Lower leg skin (tissue), 4 donors: Measurements from ENCODE around the gene NBPF1. TPM values are rescaled to one million over a fixed set of nuclear protein-coding genes. Genes with fewer than 3 reads are reported as not detected.
"Not testable (repeated sequence)": the region's sequence is repeated elsewhere in the genome, so short reads cannot be mapped to it uniquely, and the experiment has no call there.

Experiments used
- DNase-seq, 2 donors: peaks; one replicate each; pipeline ENCODE4 v3.0.0-alpha.2; 2019; ENCODE audit warnings: low spot score in 2 of 2
- H3K4me3 ChIP-seq: fragments of 200-600 bp; sonication (generic); 2 replicates; pipeline ENCODE4 v1.5.1; 2017; ENCODE audit warnings: mild to moderate bottlenecking, low read depth; ENCODE audit not compliant: poor library complexity, severe bottlenecking
- POLR2A ChIP-seq, 2 donors: fragments of 450-650 bp; IDR thresholded peaks; one replicate each; pipeline ENCODE4 v1.6.1; 2016 to 2017; ENCODE audit warnings: antibody characterized with exemption in 2 of 2, mild to moderate bottlenecking in 1 of 2, moderate library complexity in 1 of 2
- WGBS, 2 donors: methylation state at CpG; one replicate each; pipeline ENCODE4 v1.1.5; 2018; 5-methylcytosine and 5-hydroxymethylcytosine counted together
- intact Hi-C: fragments of 100-400 bp; cut with DNase I; formaldehyde crosslinking; loops from one replicate; pipeline ENCODE4 v1.15.0; 2023; ENCODE audit warnings: low total_unique reads
- total RNA-seq, 4 donors: library from RNA; depleted of rRNA; stranded (reverse); fragments of >200 nt; gene quantifications; one replicate each; pipeline ENCODE4 v1.1.0, GENCODE V29; 2016
- TF ChIP-seq, protein P1 (sequence below), 3 donors: fragments of 450-650 bp; IDR thresholded peaks; one replicate each; pipeline ENCODE4 v1.5.1; 2016; ENCODE audit warnings: antibody characterized with exemption in 3 of 3, mild to moderate bottlenecking in 3 of 3, moderate library complexity in 2 of 3

Gene NBPF1
- total RNA-seq, 4 donors from 2014 or later = 8.2 to 19.8 (median 14.7) TPM

DNA sequence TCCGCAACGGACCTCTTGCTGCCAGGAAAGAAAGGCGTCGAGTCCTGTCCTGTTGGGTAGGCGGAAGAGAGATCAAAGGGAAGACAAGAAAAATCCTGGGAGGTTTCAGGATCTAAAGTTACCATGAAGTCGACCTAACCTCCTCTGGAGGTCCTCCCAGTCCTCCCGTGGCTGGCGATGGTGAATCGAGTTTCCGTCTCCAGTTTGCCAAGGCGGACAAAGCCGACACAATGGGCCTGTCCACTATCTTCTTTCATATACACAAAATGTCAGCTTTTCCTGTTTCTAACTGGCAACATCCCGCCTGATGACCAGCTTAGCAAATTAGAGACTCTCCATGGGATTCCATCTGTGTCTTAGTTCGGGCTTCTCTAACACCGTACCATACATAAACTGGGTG is 76.6 kb downstream of the NBPF1 start:
- H3K4me3 ChIP-seq, intact Hi-C loops, DNase-seq: not testable (repeated sequence)
- 84 to 86% methylated on average over 15 of the region's 15 CpGs for WGBS, 2 donors

DNA sequence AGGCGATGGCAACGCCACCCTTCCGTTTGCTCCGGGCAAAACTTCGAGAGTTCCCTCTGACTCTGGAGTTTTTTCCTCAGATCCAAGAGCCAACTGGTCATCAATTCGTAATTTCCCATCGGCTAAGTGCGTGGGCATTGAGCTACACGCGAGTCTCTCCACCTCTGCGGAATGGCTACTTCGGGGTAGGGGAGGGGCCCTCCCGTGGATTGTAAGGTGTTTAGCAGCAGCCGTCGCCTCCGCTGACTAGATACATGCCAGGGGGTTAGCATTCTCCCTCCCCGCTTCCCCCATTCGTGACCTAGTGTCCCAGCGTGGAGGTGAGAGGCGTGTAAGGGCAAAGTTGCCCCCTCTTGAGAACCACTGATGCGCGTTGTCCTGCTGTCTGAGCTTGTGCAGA is 77.5 kb downstream of the NBPF1 start:
- intact Hi-C loops, DNase-seq, H3K4me3 ChIP-seq: not testable (repeated sequence)
- WGBS, 2 donors = 56 to 61% methylated on average over 17 to 22 of the region's 22 CpGs

DNA sequence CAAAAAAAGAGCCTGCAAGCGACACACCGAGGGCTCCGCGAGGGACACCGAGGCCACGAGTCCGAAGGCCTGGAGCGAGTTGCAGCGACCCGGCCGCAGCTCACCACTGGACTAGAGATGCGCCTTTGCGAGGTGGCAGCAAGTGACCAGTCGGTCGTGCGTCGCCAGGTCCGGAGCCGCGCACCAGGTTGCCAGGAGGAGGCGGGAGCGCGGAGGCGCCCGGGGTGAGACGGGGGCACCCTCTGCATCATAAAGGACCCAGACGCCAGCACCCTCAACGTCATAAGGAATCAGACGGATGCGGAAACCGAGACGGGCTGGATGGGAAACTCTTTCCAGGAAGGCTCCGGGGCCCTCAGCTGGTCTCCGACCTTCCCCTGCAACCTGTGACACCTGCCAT is 77.9 kb downstream of the NBPF1 start:
- H3K4me3 ChIP-seq, intact Hi-C loops, DNase-seq: not testable (repeated sequence)
- 13 to 33% methylated on average over 18 to 25 of the region's 34 CpGs for WGBS, 2 donors

DNA sequence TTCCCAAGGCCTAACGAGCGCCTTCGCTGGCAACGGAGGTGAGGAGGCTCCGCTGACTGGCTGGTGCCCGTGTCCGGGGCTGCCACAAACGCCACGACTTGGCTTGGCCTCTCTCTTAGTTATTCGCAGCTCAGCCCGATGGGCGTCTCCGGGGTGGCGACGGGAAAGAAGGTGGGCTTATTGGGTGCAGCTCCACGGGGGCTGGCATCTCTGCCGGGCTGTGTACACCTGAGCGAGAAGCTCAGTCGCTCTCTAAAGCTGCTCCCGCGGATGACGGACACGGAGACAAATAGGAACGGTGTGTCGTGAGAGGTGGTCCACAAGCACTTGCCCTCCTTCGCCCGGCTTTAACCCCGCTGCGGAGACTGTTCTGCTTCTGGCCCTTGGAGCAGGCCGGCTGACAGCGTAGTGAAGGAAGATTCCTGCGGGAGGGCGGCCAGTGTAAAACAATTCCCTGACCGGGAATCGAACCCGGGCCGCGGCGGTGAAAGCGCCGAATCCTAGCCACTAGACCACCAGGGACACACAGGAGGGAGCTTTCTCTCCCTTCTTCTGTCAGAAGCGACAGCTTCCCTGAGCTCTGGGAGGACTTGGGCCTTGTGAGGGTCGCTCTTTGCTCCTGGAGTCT is 78.4 kb downstream of the NBPF1 start:
- H3K4me3 ChIP-seq, intact Hi-C loops: not testable (repeated sequence)
- DNase-seq = peak in 1 of 2 donors; percentile 95
- WGBS, 2 donors = 8 to 13% methylated on average over 23 to 26 of the region's 43 CpGs

DNA sequence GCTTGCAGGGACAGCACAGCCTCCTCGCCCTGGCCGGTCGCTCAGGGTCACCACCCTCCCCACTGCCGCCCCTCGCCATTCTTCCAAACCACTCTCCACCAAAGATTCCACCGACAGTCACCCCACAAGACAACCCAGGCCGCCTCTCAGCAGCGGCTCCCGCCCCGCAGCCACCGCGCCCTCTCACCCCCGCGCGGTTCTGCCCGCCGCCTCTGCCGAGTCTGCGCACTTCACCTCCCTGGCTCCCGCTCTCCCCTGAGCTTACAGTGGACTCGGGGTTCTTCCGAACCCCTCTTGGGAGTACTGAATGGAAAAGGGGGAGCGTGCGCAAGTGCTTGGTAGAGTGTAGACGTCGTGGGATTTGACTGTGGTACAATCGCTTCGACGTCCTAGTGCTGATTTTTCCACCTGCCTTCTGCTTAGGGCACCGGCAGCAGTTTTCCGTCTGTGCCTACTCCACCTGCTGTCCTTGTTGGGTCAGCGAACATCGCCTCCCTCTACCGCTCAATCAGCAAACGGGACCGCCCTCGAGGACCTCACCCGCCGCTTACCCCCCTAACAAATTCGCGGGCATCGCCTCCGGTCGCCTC is 79.0 kb downstream of the NBPF1 start:
- DNase-seq, intact Hi-C loops, H3K4me3 ChIP-seq: not testable (repeated sequence)
- WGBS, 2 donors = 9 to 20% methylated on average over 30 to 42 of the region's 44 CpGs

DNA sequence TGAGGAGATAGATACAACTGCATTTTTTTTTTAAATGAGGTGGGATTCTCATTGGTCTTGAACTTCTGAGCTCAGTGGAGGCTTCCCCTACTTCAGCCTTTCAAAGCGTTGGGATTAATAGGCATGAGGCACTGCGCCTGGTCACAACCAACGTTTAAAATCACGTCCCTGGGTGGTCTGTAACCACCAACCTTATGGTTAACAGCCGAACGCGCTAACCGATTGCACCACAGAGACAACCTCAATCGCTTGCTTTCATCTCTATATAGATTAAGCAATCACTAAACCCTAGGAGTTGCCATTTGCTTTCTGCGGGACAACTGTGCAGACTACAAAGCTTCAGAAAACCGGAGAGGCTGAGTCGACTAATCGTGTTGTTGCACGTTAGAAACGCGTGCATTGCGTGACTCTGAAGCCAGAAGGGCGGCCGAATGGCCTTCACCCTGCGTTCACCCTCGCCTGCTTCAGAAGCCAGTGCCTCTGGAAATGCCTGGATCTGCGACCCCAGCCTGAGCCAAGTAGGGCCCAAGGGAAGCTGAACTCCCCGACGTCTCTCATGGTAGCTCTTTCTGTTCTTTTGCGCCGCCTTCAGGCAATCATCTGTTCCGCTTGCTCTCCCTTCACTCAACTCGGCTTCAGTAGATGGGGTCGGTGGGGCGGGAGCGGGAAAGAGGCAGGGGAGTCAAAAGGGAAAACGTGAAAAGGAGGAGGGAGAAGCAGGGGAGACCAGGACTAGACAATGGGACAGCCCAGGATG is 81.0 kb downstream of the NBPF1 start:
- DNase-seq, H3K4me3 ChIP-seq, intact Hi-C loops: not testable (repeated sequence)
- WGBS, 2 donors = 23 to 32% methylated on average over 32 of the region's 32 CpGs

DNA sequence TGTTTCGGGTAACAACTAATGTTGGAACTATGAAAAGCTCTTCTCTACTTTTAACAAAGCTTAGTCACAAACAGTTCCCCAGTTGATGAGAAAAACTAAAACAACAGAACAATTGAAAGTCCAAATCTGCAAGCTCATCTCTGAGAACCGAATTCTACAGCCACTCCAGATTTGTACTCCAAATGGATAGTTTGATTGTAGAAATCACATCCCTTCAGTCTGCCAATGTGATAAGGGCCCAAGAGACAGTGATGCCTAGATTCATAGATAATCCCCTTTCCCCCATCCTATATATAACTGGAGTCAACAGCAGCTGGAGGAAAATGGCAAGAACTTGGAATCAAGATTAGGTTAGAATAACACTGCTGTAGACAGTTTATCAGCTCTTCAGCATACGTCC is 85.0 kb downstream of the NBPF1 start:
- intact Hi-C loops, H3K4me3 ChIP-seq, DNase-seq: not testable (repeated sequence)
- 87 to 91% methylated on average over 3 of the region's 3 CpGs for WGBS, 2 donors

DNA sequence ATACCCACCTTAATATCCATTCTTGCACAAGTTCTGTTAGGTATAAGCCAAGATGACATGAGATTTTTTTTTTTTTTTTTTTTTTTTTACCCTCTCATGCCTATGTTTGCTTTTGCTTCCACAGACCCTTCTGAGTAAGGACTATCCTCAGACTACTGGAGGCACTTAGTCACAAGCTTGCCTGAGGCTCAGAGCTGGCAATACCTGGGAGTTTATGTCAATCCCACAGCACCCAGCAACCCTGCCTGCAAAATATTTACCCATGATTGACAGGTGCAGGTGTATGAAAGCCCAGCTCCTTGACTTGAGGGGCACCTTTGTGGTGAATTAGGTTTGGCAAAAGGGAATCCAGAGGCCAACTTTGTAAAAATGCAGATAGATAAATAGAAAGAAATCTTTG is 87.6 kb downstream of the NBPF1 start:
- DNase-seq, intact Hi-C loops, H3K4me3 ChIP-seq: not testable (repeated sequence)

DNA sequence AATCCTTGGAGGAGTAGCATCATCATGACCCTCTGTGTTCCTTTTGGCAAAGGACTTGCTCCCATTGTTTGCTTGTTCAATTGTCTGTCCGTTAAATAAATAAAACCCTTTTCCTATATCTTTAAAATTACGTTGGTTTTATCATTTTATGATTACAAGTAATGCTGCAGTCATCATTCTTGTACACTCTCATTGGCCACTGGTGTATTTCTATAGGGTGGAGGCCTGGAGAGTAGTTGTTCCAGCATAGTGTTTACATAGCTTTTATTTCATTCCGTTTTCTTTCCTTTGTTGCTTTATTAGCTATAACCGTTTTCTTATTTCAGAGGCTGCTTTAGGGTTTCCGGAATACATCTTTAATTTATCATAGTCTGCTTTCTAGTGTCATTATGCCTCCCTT is 91.7 kb downstream of the NBPF1 start:
- DNase-seq, intact Hi-C loops, H3K4me3 ChIP-seq: not testable (repeated sequence)
- WGBS, 2 donors = 77 to 82% methylated on average over 5 of the region's 5 CpGs

DNA sequence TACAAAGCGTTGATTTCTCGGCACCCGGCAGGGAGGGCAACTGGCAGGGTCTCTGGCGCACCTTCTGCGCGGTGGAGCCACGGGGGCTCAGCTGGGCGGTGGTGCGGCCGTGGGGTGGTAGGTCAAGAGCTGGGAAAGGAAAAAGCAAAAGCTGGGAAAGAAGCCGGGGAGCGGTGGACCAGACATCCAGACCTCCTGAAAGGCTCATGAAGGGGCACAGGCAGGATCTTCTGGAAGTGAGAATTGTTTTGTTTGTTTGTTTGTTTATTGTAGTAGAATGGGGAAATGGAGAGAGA is 92.1 kb downstream of the NBPF1 start:
- no peak for DNase-seq
- TF ChIP-seq POLR2A (IDR thresholded peaks at IDR 0.05) = no peak
- TF ChIP-seq, protein P1, sequence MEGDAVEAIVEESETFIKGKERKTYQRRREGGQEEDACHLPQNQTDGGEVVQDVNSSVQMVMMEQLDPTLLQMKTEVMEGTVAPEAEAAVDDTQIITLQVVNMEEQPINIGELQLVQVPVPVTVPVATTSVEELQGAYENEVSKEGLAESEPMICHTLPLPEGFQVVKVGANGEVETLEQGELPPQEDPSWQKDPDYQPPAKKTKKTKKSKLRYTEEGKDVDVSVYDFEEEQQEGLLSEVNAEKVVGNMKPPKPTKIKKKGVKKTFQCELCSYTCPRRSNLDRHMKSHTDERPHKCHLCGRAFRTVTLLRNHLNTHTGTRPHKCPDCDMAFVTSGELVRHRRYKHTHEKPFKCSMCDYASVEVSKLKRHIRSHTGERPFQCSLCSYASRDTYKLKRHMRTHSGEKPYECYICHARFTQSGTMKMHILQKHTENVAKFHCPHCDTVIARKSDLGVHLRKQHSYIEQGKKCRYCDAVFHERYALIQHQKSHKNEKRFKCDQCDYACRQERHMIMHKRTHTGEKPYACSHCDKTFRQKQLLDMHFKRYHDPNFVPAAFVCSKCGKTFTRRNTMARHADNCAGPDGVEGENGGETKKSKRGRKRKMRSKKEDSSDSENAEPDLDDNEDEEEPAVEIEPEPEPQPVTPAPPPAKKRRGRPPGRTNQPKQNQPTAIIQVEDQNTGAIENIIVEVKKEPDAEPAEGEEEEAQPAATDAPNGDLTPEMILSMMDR (IDR thresholded peaks at IDR 0.05) = no peak
- WGBS, 2 donors = 66 to 67% methylated on average over 12 of the region's 12 CpGs
- H3K4me3 ChIP-seq = no peak overlapping the region
- intact Hi-C loops = no loop called here

DNA sequence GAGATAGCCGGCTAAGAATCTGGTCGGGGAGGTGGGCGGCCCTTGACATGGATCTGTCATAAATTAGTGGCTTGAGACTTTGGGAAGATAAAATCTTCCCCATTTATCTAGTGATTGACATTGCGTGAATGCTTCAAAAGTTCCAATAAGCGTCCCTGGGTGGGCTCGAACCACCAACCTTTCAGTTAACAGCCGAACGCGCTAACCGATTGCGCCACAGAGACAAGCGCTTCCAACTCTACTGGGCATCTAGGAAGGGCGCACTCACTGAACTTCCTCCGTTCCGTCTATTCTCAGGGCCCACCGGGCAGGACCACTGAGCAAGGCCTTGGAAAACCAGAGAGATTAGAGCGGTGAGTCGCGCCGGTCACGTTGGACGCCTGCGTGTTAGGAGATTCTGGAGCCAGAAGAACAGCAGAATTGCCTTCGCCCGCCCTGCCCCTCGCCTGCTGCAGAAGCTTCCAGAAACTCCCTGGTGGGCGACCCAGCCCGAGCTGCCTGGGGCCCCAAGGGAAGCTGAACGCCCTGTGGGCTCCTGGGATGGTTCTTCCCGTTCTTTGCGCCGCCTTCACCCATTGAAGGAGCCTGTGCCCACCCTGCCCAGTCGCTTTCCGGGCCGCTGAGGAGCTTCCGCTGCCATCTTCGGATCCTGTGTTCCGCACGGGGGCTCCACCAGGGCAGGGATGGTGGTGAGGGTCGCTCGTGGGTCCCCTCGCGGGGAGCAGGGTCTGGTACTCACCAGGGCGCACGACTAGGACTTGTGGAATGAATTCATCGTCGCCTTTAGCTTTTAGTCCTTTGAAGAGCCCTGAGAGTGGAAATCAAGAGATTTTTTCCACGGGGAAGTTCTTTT is 92.7 kb downstream of the NBPF1 start:
- WGBS, 2 donors = 43% methylated on average over 35 to 39 of the region's 48 CpGs
- intact Hi-C loops, DNase-seq, H3K4me3 ChIP-seq: not testable (repeated sequence)

DNA sequence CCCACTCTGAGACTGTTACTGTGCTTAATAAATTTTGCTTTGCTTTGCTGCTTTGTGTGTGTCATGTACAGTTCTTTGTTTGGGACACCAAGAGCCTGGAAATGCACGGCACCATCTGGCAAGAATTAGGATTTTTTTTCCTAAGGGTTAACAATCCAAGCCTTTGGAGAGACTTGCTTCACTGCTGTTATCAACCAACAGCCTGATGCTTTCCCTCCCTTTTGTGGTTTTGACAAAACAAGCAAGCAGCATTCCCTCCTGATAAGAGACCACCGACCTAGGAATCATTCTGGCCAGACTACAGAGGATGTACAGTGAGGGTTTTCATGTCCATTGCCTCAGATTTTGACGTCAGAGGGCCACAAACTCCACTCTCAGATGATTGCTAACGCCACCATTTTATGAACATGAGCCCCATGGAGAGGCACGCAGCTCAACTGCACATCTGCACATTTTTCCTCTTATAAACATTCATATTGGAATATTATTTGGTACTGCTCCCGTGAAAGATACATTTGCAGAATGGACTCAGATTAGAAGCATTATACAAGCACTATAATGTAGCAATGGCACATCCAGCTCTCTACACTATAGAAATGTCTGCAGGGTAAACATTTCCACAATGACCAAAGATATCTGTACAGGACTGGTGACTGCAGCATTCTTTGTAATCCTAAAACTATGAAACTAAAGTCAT is 94.0 kb downstream of the NBPF1 start:
- intact Hi-C loops, DNase-seq, H3K4me3 ChIP-seq: not testable (repeated sequence)
- 57 to 61% methylated on average over 6 of the region's 6 CpGs for WGBS, 2 donors

DNA sequence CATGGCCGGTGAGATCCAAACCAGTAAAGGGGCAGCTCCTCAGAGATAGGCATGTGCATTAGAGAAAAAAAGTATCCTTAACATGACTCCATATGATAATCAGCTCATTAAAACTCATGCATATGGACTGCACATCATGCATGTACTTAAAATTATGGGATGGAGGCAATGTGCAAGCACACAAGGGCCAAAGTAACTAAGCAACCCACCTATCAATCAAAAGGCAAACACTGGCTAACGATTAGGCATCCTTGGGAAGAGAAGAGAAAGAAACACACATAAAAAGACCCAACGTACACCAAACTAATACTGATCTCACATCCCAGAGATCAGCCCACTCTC is 94.5 kb downstream of the NBPF1 start:
- intact Hi-C loops, DNase-seq, H3K4me3 ChIP-seq: not testable (repeated sequence)
- WGBS, 2 donors = 57 to 68% methylated on average over 3 of the region's 3 CpGs
